GM19099 (cell line): Measurements from ENCODE around the gene KREMEN2.

Experiments
- POLR2A ChIP-seq: IDR thresholded peaks from 3 replicates; pipeline ENCODE4 v1.6.1; 2011; ENCODE audit warnings: low read depth; ENCODE audit not compliant: insufficient read length; ENCODE audit errors: extremely low read depth

Gene KREMEN2

GRCh38 chr16:2982402-2982801 lies 18.3 kb downstream of the KREMEN2 start:
- TF ChIP-seq POLR2A = no peak

GRCh38 chr16:2983706-2984136 lies 19.6 kb downstream of the KREMEN2 start:
- peak; percentile 42 for TF ChIP-seq POLR2A

- no peak for TF ChIP-seq POLR2A
Observed at GRCh38 chr16:2985462-2985861, 21.4 kb downstream of the KREMEN2 start.

- no peak for TF ChIP-seq POLR2A
Observed at GRCh38 chr16:2985893-2986355, 21.8 kb downstream of the KREMEN2 start.

- no peak for TF ChIP-seq POLR2A
Observed at GRCh38 chr16:2986623-2987188, 22.6 kb downstream of the KREMEN2 start.

- no peak for TF ChIP-seq POLR2A
Observed at GRCh38 chr16:2987286-2987685, 23.2 kb downstream of the KREMEN2 start.

- TF ChIP-seq POLR2A = no peak
Observed at GRCh38 chr16:2987833-2988232, 23.8 kb downstream of the KREMEN2 start.

- TF ChIP-seq POLR2A = no peak
Observed at GRCh38 chr16:2988590-2989099, 24.6 kb downstream of the KREMEN2 start.

- TF ChIP-seq POLR2A = no peak
Observed at GRCh38 chr16:2990891-2991290, 26.8 kb downstream of the KREMEN2 start.

GRCh38 chr16:2991566-2992261 lies 27.6 kb downstream of the KREMEN2 start:
- TF ChIP-seq POLR2A = no peak

- no peak for TF ChIP-seq POLR2A
Observed at GRCh38 chr16:2992383-2993081, 28.5 kb downstream of the KREMEN2 start.

GRCh38 chr16:2996298-2996697 lies 32.2 kb downstream of the KREMEN2 start:
- TF ChIP-seq POLR2A = no peak

GRCh38 chr16:2999929-3000328 lies 35.9 kb downstream of the KREMEN2 start:
- no peak for TF ChIP-seq POLR2A

GRCh38 chr16:3000540-3000939 lies 36.5 kb downstream of the KREMEN2 start:
- TF ChIP-seq POLR2A = no peak

GRCh38 chr16:3001316-3001715 lies 37.2 kb downstream of the KREMEN2 start:
- TF ChIP-seq POLR2A = no peak
